Erythroblast (primary cell): ENCODE data around the gene PKM.
"Not testable (repeated sequence)": the region's sequence is repeated elsewhere in the genome, so short reads cannot be mapped to it uniquely, and the experiment has no call there.

ENCODE experiments used
- DNase-seq, 2 experiments: peaks; one replicate each; lab custom pipeline; 2025; lab: John Stamatoyannopoulos, UW
- GATA1 ChIP-seq: IDR thresholded peaks from 2 replicates; pipeline ENCODE4 v1.6.1; 2011; ENCODE audit warnings: low read depth, mild to moderate bottlenecking, control low read depth, low read length, moderate library complexity
- POLR2A ChIP-seq: IDR thresholded peaks from 2 replicates; pipeline ENCODE4 v1.6.1; 2011; ENCODE audit warnings: mild to moderate bottlenecking, low read length

PKM gene

DNA sequence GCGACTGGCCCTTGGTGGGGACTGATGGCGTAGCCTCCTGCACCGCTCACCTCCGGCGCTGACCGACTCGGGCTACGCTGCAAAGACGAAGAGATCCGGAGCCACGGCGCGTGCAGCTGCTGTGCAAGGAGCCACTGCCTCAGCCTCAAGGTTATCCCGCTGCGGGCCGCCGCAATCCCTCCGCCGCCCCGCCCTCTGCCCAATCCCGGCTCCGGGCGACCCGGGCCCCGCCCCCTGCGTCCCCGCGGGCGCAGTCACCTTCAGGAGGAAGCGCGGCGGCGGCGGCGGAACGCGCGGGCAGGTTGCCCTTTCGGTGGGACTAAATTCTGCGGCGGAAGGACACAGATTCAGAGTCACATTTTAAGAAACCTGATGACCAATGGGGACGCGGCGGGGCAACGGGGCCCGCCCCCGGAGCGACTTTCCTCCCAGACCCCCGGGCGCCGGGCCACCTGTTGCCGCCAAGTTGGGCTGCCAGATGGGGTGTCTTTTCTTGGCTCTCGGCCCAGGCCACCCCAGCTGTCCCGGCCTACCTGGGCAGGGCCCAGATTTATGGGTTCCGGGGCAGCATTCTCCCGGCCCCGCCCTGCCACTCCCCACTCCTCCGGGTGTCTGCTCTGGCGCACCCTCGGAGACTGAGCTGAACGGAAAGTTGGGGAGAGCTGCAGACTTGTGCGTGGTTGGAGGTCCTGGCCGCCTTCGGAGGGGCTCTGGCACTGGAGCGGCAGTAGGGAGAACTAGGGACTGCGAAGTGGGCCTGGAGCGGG, at the start of gene PKM:
PKM (minus strand) TSS at position 125 of the 767 bp plus-strand sequence. CDS start 12,093 bp downstream, outside the sequence.
- TF ChIP-seq GATA1 (no peak), POLR2A (peak; percentile 25)
- peak; percentile 59 to 66 for DNase-seq

DNA sequence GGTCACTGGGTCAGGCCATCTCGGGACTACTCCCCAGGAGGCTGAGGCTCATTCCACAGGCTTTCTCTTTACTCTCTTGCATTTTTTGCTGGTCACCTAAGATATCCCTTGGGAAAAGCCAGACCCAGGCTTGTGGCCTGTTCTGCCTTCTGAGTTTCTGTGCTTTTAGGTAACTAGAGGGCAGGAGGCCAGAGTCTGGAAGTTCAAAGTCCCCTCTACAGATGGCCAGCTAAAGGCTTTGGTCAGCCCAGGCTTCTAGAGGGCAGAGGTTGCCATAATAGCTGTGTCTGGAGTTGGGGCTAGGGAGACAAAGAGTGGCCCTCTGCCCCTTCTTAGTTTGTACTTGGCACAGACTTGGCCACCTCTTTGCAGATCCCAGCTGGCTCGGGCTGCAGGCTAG, 49.8 kb upstream of the PKM start:
- TF ChIP-seq GATA1 (no peak), POLR2A (no peak)
- no peak for DNase-seq

DNA sequence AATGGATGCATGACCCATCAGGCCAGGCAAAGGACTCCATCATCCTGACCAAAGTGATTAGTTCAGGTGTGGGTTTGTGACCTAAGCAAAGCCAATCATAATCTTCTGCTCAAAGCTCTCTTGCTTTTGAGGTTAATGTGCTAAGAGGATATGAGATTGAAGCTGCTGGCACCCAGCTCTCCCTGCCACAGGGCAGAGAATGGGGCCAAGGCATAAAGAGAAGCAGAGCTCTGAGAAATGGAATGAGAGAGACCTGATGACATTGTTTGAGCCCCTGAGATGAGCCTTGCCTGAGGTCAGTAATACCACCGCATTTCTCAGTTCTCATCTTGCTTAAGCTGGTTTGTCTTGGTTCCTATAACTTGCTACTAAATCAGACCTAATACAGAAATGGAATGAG, 47.7 kb upstream of the PKM start:
- no peak for TF ChIP-seq GATA1
- TF ChIP-seq POLR2A = no peak

DNA sequence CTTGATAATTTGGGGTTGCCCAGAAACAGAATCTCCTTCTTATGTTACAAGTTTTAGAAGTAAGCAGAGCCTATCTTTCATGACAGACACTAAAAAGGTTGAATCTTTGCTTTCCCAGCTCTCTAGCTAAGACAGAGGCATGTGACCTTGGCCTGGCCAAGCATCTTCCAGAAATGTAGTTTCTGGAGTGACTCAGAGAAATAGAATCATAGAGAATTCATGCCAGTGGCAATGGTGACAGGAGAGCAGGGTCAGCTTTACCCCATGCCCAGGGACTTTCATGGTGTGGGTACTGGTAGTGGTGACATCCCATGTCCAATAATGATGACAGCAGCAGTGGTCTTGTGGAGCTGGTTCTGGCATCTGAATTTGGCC, 45.3 kb upstream of the PKM start:
- no peak for DNase-seq
- TF ChIP-seq GATA1 (no peak), POLR2A (no peak)

More for the DNA sequence above, 47.7 kb upstream of the PKM start:
- DNase-seq = no peak

DNA sequence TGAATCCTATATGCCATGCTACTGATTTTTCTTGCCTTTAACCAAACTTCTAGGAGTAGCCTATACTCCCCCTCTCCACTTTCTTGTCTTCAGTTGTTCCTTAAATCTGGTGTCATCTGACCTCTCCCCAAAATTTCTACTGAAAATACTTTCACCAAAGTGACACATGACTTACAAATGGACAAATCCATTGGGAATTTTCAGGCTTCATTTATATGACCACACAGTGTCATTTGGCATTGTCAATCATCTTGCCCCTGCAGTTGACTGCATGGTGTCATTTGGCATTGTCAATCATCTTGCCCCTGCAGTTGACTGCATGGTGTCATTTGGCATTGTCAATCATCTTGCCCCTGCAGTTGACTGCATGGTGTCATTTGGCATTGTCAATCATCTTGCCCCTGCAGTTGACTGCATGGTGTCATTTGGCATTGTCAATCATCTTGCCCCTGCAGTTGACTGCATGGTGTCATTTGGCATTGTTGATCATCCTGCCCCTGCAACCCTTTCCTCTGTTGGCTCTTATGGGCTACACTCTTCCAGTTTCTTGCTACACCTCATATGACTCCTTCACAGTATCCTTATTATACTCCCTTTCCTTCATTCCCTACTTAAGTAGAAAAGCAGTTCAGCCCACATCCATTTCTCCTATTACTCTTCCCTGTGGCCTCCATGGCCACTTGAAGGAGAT, 44.8 kb upstream of the PKM start:
- not testable (repeated sequence) for DNase-seq

DNA sequence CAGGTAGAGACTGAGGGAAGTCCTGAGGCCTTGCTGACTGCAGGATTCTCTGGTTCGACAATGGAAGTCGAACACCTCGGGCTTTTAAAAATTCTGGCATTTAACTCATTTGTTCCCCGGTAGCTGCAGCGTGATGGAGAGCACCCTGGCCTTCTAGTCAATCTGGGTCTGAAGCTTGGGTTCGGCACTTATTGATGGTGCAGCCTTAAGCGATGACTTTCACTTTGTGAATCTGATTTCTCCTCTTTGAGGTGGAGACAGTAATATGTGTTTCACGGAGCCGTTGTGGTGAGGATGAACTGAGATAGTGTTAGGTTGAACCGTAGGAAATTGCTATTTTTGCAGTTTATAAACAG, 42.0 kb upstream of the PKM start:
- TF ChIP-seq GATA1 (no peak), POLR2A (no peak)
- no peak for DNase-seq

DNA sequence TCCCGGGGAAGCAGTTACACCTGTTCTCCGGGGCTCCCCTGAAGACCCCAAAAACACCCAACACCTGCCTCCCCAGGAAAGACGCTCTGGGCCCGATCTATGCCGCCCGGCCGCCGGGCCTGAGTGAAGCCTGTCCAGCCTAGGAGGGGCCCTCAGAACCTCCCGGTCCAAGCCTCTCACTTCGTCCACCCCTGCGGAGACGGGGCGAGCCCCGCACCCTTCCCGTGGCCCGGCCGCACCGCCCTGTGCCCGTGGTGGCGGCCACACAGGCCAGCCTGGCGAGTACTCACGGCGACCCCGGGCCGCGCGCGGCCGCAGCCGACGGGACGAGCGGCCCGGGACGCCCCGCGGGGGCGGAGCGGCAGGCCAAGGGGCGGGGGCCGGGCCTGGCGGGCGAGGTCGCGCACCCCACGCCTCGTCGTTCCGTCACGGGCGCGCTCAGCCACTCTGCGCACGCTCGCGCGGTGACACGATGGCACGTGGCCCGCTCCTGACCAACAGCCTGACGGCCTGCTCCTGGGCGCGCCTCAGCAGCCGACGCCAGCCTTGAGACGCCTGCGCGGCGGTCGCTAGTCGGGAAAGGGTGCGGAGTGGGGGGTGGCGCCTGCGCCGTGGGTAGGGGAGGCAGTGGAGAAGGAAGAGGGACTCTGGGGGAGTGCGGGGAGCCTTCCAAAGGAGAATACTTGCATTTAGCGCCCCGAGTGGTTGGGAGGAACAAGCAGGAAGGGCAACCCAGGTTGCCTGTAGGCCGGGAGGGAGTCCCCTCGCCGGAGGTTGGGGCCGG, 41.4 kb upstream of the PKM start, which contains the start of gene PARP6:
PARP6 (minus strand) TSS at position 342 of the 784 bp plus-strand sequence. CDS start 5,077 bp downstream, outside the sequence.
- DNase-seq = peak; percentile 80 to 86
- TF ChIP-seq GATA1 (no peak), POLR2A (peak; percentile 25)

DNA sequence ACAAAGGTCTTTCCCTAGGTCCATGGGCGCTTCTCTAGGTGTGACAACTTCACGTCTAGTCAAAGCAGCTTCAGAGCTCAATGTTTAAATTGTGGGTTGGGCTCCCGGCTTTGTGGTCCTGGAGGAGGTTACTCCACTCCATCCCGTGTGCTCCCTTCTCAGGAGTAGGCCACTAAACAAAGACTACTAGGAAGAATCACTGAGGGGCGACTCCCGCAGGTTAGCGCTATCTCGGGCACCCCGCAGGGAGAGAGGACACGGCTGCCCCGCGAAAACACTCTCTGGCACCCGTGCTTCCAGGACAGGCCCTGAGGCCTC, 40.9 kb upstream of the PKM start:
- DNase-seq = no peak
- TF ChIP-seq GATA1 (no peak), POLR2A (no peak)

DNA sequence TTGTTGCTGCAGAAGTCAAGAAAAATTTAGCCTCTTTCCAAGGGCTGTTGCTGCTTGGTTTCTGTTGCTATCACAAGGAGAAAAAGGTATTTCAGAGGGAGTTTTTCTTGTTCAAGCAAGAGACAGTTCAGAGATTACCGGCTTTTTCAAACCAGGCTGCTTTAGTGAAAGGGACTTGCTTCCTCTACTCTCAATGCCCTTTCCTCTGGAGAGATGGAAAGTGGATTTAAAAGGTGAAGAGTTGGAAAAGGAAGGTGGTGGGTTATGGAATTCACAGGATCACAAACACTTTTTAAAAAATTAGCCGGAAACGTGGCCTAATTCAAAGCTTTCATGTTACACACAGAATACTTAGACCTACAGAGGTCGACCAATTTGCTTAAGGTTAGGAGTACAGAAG, 40.2 kb upstream of the PKM start:
- DNase-seq = no peak
- TF ChIP-seq GATA1 = no peak
- no peak for TF ChIP-seq POLR2A

DNA sequence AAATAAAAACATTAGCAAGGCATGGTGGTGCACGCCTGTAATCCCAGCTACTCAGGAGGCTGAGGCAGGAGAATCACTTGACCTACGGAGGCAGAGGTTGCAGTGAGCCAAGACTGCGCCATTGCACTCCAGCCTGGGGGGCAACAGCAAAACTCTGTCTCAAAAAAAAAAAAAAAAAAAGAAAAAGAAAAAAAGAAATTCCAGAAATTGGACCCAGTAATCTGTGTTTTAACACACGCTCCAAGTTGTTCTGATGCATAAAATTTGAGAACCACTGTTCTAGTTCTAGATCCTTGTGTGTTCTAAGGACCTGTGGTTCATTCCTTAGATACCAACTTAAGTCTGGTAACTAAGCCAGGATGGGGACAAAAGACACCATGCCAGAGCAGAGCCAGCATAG, 38.7 kb upstream of the PKM start:
- TF ChIP-seq POLR2A = no peak
- TF ChIP-seq GATA1 = no peak

DNA sequence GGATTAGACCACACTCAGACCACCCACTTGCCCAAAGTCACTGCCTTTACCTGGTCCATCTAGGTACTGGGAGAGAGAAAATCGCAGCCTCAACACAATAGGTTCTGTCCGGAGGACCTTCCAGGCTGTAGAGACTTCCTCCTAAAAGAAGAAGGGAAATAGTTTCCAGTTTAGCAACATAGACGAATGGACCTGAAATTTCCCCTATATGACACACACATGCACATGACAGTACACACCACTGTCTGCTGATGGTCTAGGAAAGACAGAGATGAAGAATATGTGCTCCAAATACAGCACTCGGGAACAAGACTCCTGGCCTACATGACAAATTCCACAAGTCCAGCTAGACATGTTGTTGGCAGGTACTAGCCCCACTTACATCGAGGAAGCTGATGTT, 34.0 kb upstream of the PKM start:
- DNase-seq = no peak
- TF ChIP-seq GATA1 (no peak), POLR2A (no peak)

More for the DNA sequence above, 38.7 kb upstream of the PKM start:
- DNase-seq = no peak

DNA sequence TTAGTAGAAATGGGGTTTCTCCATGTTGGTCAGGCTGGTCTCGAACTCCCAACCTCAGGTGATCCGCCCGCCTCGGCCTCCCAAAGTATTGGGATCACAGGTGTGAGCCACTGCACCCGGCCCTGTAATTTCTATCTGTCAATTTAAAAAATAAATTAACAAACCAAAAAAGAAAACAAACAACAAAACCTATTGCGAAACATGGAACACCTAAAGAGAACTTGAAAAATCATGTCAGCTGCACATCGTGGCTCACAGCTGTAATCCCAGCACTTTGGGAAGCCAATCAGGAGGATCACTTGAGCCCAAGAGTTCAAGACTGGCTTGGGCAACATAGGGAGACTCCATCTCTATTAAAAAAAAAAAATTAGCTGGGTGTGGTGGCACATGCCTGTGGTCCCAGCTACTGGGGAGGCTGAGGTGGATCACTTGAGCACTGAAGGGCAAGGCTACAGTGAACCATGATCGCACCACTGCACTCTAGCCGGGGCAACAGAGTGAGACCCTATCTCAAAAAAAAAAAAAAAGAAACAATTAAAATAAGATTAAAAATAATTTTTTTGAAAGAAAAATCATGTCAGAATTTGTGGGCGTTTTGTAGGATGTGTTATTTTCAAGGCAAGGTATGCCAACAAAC, 21.8 kb upstream of the PKM start:
- no peak for TF ChIP-seq POLR2A
- TF ChIP-seq GATA1 = no peak
- DNase-seq = no peak

DNA sequence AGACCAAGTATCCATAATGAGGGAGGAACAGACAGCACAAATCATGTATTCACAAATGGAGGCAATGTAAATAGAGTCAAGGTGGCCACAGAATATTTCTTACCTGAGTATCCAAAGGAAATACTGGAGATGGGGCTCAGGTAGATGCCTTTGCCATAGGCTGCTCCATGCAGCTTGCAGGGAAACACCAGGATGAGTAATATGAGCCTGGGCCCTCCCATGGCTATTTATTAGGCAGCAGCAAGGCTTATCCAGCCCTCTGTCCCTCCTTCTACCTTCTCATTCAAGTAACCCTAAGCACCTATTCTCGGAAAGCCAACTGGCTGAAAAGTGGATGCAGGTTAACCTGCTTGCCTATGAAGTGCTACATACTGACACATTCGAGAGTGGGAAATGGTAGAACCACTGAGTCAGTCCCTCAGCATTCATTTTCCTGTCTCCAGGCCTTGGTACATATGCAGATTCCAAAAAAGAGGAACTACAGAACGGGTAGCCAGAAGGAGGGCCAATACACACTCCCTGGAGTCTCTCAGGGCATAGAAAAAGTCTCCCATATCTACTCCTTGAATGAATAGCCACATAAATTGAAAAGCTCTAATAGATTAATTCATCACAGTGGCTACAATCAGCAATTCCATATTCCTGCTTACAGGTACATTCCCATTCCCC, 18.3 kb upstream of the PKM start:
- TF ChIP-seq GATA1 = no peak
- TF ChIP-seq POLR2A = no peak
- no peak for DNase-seq
